ENCODE results near the gene DNAJB1.

Gene DNAJB1

GRCh38 chr19:14479309-14479974 is 38.8 kb downstream of the DNAJB1 start:
- Histone ChIP-seq H3K27me3 (ENCODE audit: control insufficient read depth, insufficient read depth, low read length) (peaks cover 10% of the 10 kb centered on the region), H3K9ac (ENCODE audit: low read length) (no peak overlapping the region), H3K4me1 (ENCODE audit: control insufficient read depth, insufficient read depth, low read length) (peaks cover 27% of the 10 kb centered on the region), H3K4me3 (ENCODE audit: low read length) (no peak overlapping the region), H3K9me3 (ENCODE audit: control insufficient read depth, low read length) (no peaks in the 10 kb centered on the region), H3K36me3 (ENCODE audit: control insufficient read depth, insufficient read depth, low read length) (peaks cover 12% of the 10 kb centered on the region)

DNA sequence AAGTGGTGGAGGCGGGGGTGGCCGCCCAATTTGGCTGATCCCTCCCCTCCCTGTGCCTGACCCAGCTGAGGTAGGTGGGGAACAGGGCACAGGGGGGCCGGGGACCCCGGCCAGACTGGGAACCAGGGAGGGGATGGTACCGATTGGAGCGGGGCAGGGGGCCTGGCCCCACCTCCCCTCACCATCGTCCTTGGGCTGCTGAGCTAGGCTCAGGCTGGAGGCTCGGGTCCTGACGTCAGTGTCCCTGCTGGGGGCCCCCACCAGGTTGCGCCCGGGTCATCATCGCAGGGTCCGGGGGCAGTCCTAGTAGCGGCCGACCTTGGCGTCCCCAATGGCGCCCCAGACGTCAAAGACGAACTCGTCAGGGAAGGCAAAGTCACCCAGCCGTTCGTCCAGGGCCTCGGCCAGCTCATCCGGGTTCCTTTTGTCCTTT is 40.1 kb downstream of the DNAJB1 start:
- H3K36me3 ChIP-seq (ENCODE audit: control insufficient read depth, insufficient read depth, low read length): peaks cover 12% of the 10 kb centered on the region
- H3K27me3 ChIP-seq (ENCODE audit: control insufficient read depth, insufficient read depth, low read length): peaks cover 19% of the 10 kb centered on the region
- H3K9ac ChIP-seq (ENCODE audit: low read length): no peak overlapping the region
- no peaks in the 10 kb centered on the region for H3K9me3 ChIP-seq (ENCODE audit: control insufficient read depth, low read length)
- H3K4me3 ChIP-seq (ENCODE audit: low read length): no peak overlapping the region
- peaks cover 34% of the 10 kb centered on the region for H3K4me1 ChIP-seq (ENCODE audit: control insufficient read depth, insufficient read depth, low read length)

- peaks cover 25% of the 10 kb centered on the region for H3K27me3 ChIP-seq (ENCODE audit: control insufficient read depth, insufficient read depth, low read length)
- no peaks in the 10 kb centered on the region for H3K9me3 ChIP-seq (ENCODE audit: control insufficient read depth, low read length)
- H3K4me3 ChIP-seq (ENCODE audit: low read length): no peak overlapping the region
- peaks cover 37% of the 10 kb centered on the region for H3K4me1 ChIP-seq (ENCODE audit: control insufficient read depth, insufficient read depth, low read length)
- peaks cover 12% of the 10 kb centered on the region for H3K36me3 ChIP-seq (ENCODE audit: control insufficient read depth, insufficient read depth, low read length)
- no peak overlapping the region for H3K9ac ChIP-seq (ENCODE audit: low read length)
Observed at GRCh38 chr19:14477418-14478112, 40.6 kb downstream of the DNAJB1 start.

- peaks cover 12% of the 10 kb centered on the region for H3K36me3 ChIP-seq (ENCODE audit: control insufficient read depth, insufficient read depth, low read length)
- H3K4me1 ChIP-seq (ENCODE audit: control insufficient read depth, insufficient read depth, low read length): peaks cover 43% of the 10 kb centered on the region
- H3K27me3 ChIP-seq (ENCODE audit: control insufficient read depth, insufficient read depth, low read length): peaks cover 29% of the 10 kb centered on the region
- no peak overlapping the region for H3K4me3 ChIP-seq (ENCODE audit: low read length)
- H3K9me3 ChIP-seq (ENCODE audit: control insufficient read depth, low read length): no peaks in the 10 kb centered on the region
- H3K9ac ChIP-seq (ENCODE audit: low read length): no peak overlapping the region
Observed at GRCh38 chr19:14476673-14477401, 41.4 kb downstream of the DNAJB1 start.

GRCh38 chr19:14476327-14476672 is 41.9 kb downstream of the DNAJB1 start:
- peaks cover 43% of the 10 kb centered on the region for H3K4me1 ChIP-seq (ENCODE audit: control insufficient read depth, insufficient read depth, low read length)
- H3K9me3 ChIP-seq (ENCODE audit: control insufficient read depth, low read length): no peaks in the 10 kb centered on the region
- no peak overlapping the region for H3K9ac ChIP-seq (ENCODE audit: low read length)
- H3K27me3 ChIP-seq (ENCODE audit: control insufficient read depth, insufficient read depth, low read length): peaks cover 29% of the 10 kb centered on the region
- peaks cover 12% of the 10 kb centered on the region for H3K36me3 ChIP-seq (ENCODE audit: control insufficient read depth, insufficient read depth, low read length)
- no peak overlapping the region for H3K4me3 ChIP-seq (ENCODE audit: low read length)

GRCh38 chr19:14475251-14476073 is 42.7 kb downstream of the DNAJB1 start, which contains the start of gene PTGER1:
TSS of gene PTGER1 (minus strand) at chr19:14475354. CDS start at chr19:14474320, 1,034 bp downstream.
- peaks cover 43% of the 10 kb centered on the region for H3K4me1 ChIP-seq (ENCODE audit: control insufficient read depth, insufficient read depth, low read length)
- H3K36me3 ChIP-seq (ENCODE audit: control insufficient read depth, insufficient read depth, low read length): peaks cover 10% of the 10 kb centered on the region
- H3K4me3 ChIP-seq (ENCODE audit: low read length): no peak within 1 kb of the TSS
- no peaks in the 10 kb centered on the region for H3K9me3 ChIP-seq (ENCODE audit: control insufficient read depth, low read length)
- peaks cover 29% of the 10 kb centered on the region for H3K27me3 ChIP-seq (ENCODE audit: control insufficient read depth, insufficient read depth, low read length)
- peak within 1 kb of the TSS; percentile 7 for H3K9ac ChIP-seq (ENCODE audit: low read length)

DNA sequence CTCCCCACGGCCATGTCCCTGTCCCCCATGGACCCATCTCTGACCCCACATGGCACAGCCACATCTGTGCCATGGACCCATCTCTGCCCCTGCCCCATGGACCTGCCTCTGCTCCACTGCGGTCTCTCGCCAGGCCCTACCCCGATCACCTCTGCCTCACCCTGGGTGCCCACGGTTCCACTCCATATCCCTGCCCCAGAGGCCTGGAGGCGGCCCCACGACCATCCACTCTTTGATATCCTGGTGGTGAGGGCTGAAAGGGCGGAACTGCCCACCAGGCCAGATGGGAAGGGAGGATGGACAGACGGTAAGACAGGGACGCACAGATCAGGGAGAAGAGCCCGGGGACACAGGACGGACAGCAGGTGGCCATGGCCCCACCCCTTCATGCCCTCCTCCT is 43.4 kb downstream of the DNAJB1 start:
- Histone ChIP-seq H3K36me3 (ENCODE audit: control insufficient read depth, insufficient read depth, low read length) (peaks cover 4% of the 10 kb centered on the region), H3K9ac (ENCODE audit: low read length) (peak overlapping the region; percentile 7), H3K9me3 (ENCODE audit: control insufficient read depth, low read length) (no peaks in the 10 kb centered on the region), H3K27me3 (ENCODE audit: control insufficient read depth, insufficient read depth, low read length) (peaks cover 29% of the 10 kb centered on the region), H3K4me1 (ENCODE audit: control insufficient read depth, insufficient read depth, low read length) (peaks cover 43% of the 10 kb centered on the region), H3K4me3 (ENCODE audit: low read length) (no peak overlapping the region)

GRCh38 chr19:14473978-14474578 is 44.1 kb downstream of the DNAJB1 start:
- Histone ChIP-seq H3K36me3 (ENCODE audit: control insufficient read depth, insufficient read depth, low read length) (no peaks in the 10 kb centered on the region), H3K27me3 (ENCODE audit: control insufficient read depth, insufficient read depth, low read length) (peaks cover 29% of the 10 kb centered on the region), H3K9ac (ENCODE audit: low read length) (no peak overlapping the region), H3K9me3 (ENCODE audit: control insufficient read depth, low read length) (no peaks in the 10 kb centered on the region), H3K4me1 (ENCODE audit: control insufficient read depth, insufficient read depth, low read length) (peaks cover 43% of the 10 kb centered on the region), H3K4me3 (ENCODE audit: low read length) (no peak overlapping the region)

GRCh38 chr19:14473073-14473977 is 44.9 kb downstream of the DNAJB1 start:
- H3K4me3 ChIP-seq (ENCODE audit: low read length): no peak overlapping the region
- H3K27me3 ChIP-seq (ENCODE audit: control insufficient read depth, insufficient read depth, low read length): peaks cover 29% of the 10 kb centered on the region
- no peaks in the 10 kb centered on the region for H3K9me3 ChIP-seq (ENCODE audit: control insufficient read depth, low read length)
- no peaks in the 10 kb centered on the region for H3K36me3 ChIP-seq (ENCODE audit: control insufficient read depth, insufficient read depth, low read length)
- peaks cover 43% of the 10 kb centered on the region for H3K4me1 ChIP-seq (ENCODE audit: control insufficient read depth, insufficient read depth, low read length)
- H3K9ac ChIP-seq (ENCODE audit: low read length): no peak overlapping the region

DNA sequence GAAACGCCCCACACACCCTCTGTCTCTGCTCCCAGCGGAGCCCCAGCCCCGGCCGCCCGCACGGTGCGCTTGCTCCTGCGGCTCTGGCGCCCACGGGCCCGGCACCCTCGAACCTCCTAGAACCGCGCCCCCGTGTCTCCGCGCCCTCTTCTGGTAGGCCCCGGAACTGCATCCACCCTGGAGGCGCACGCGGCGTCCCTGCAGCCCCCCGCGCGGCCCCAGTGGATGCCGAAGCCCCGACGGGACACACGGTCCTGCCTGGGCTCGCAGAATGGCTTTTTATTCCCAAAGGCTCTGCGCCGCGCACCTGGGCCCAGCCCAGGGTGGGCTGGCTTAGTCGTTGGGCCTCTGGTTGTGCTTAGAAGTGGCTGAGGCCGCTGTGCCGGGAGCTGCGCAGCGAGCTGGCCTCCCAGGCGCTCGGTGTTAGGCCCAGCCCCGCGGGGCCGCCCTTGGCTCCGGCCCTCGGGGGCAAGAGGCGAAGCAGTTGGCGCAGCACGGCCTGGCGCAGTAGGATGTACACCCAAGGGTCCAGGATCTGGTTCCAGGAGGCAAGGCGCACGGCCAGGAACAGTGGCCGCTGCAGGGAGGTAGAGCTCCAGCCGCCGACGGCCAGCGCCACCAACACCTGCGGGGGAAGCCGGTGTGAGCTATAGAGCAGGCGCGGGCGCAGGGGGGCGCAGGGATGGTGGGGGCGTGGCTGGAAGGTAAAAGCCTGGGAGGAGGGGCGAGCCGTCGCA is 45.8 kb downstream of the DNAJB1 start:
- H3K36me3 ChIP-seq (ENCODE audit: control insufficient read depth, insufficient read depth, low read length): no peaks in the 10 kb centered on the region
- H3K4me1 ChIP-seq (ENCODE audit: control insufficient read depth, insufficient read depth, low read length): peaks cover 43% of the 10 kb centered on the region
- H3K27me3 ChIP-seq (ENCODE audit: control insufficient read depth, insufficient read depth, low read length): peaks cover 29% of the 10 kb centered on the region
- H3K9ac ChIP-seq (ENCODE audit: low read length): no peak overlapping the region
- no peak overlapping the region for H3K4me3 ChIP-seq (ENCODE audit: low read length)
- H3K9me3 ChIP-seq (ENCODE audit: control insufficient read depth, low read length): no peaks in the 10 kb centered on the region
